Subcutaneous adipose tissue (tissue), 4 donors: Measurements from ENCODE around the gene UBE2V1. TPM values are rescaled to one million over a fixed set of nuclear protein-coding genes. Genes with fewer than 3 reads are reported as not detected.

Experiments
- total RNA-seq, 4 donors: library from RNA; depleted of rRNA; stranded (reverse); fragments of >200 nt; gene quantifications; one replicate each; pipeline ENCODE4 v1.1.0, GENCODE V29; 2016
- TF ChIP-seq, protein P1 (sequence below): fragments of 450-650 bp; IDR thresholded peaks from one replicate; pipeline ENCODE4 v1.5.1; 2016; ENCODE audit warnings: low read depth, mild to moderate bottlenecking, control low read depth, antibody characterized with exemption, moderate library complexity

Gene UBE2V1
- total RNA-seq, 4 donors from 2014 or later, result 61.9 to 117 (median 95.1) TPM

DNA sequence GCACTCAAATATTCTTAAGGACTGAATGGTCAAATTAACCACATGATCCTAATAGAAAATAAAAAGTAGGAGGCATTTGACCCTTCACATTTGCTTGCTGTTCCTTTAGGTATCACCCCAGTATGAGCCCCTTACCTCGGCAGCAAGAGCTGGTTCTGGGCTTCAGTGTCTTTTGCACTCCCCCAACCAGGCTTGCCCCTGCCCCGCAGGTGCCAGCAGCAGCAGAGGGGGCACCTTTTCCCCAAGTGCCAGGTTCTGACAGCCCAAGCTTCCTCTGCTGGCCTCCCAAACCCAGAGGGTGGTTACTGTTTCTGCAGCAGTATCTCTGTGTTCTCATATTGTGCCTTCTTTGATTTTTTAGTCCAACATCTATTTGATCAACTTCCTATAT is 23.2 kb downstream of the UBE2V1 start:
- TF ChIP-seq, protein P1, sequence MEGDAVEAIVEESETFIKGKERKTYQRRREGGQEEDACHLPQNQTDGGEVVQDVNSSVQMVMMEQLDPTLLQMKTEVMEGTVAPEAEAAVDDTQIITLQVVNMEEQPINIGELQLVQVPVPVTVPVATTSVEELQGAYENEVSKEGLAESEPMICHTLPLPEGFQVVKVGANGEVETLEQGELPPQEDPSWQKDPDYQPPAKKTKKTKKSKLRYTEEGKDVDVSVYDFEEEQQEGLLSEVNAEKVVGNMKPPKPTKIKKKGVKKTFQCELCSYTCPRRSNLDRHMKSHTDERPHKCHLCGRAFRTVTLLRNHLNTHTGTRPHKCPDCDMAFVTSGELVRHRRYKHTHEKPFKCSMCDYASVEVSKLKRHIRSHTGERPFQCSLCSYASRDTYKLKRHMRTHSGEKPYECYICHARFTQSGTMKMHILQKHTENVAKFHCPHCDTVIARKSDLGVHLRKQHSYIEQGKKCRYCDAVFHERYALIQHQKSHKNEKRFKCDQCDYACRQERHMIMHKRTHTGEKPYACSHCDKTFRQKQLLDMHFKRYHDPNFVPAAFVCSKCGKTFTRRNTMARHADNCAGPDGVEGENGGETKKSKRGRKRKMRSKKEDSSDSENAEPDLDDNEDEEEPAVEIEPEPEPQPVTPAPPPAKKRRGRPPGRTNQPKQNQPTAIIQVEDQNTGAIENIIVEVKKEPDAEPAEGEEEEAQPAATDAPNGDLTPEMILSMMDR, result no peak

DNA sequence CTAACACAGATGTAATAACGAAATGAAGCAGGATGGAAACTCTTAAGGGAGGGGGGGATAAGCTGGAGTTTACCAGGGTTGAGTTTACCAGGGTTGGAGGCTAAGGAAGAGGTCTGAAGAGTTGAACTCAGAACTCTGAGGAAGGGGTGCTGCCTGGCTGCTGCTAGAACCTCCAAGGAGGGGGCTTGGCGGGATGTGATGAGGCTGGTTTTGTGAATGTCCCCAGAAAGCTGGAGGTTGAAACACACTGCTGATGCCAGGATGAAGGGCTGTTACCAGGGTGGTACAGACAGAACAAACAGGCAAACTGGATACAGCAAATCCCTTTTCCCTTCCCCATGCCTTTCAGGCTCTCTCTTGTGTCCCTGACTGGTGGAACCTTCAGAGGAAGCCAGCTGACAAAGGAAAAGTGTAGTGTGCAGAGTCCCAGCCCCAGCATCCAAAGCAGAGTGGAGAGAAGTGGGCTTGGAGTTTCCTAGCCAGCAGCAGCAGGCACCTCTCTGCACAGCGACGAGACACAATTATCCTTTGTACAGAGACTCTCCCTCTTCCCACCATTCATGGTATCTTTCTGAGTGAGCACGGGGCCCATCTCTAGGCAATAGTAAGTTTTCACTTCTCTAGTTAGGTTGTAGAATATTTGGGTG is 23.7 kb downstream of the UBE2V1 start:
- TF ChIP-seq, protein P1, result no peak

DNA sequence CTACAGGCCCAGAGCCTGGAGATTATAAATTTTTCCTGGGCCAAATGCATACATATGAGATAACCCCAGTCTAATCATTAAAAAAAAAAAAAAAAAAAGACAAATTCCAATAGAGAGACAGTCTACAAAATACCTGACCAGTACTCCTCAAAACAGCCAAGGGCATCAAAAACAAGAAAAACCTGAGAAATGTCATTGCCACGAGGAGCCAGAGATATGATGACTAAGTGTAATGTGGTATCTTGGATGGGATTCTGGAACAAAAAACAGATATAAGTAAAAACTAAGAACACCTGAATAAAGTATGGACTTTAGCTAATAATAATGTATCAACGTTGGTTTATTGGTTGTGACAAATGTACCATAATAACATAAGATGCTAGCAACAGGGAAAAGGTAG is 24.9 kb downstream of the UBE2V1 start:
- TF ChIP-seq, protein P1, result no peak

DNA sequence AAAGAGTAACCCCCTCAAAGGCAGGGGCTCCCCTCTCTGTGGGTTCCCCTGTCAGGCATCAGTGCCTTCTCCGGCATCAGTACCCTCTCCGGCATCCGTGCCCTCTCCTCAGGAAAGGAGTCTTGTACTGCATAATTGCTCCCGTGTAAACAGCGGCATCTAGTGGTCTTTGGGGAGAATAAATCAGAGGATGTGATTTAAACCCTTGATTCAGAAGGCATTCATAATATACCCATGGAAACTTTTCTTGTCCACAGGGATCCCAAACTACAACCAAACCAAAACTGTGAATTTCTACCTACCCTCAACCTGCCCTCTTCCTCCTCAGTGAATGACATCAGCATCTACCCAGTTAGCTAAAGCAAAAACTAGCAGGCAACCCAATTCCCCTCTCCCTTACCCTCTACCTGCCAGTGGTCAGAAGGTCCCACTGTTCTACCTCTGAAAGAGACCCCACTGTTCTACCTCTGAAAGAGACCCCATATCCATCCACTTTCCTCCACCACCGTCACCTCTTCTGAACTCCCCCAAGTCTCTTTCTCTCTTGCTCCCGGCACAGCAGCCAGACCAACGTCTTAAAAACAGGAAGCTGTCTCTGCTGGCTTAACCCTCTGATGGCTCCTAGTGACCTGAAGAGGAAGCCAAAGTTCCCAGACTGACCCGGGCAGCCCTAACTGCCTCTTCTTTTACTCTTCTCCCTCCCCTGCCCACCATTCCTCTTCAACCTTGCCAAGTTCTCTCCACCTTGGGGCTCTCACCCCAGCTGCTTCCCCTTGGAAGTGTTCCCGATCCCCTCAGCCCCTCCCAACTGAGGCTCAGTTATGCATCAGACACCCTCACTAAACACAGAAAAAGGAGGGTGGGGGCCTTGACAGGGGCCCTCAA is 27.2 kb downstream of the UBE2V1 start:
- TF ChIP-seq, protein P1, result no peak

DNA sequence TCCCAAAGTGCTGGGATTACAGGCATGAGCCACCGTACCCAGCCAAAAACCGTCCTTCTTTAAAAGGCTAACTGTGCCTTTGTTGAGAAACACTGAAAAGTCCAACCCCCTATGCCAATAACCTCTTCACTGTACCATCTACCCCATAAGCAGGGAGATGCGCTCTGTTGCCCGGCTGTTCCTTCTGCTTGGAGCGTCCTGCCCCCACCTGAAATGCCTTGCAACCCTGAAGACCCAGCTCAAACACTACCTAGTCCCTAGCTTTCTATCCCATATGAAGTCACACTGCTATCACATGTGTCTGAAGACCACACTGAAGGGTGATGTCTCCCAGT is 27.8 kb downstream of the UBE2V1 start:
- TF ChIP-seq, protein P1, result no peak

DNA sequence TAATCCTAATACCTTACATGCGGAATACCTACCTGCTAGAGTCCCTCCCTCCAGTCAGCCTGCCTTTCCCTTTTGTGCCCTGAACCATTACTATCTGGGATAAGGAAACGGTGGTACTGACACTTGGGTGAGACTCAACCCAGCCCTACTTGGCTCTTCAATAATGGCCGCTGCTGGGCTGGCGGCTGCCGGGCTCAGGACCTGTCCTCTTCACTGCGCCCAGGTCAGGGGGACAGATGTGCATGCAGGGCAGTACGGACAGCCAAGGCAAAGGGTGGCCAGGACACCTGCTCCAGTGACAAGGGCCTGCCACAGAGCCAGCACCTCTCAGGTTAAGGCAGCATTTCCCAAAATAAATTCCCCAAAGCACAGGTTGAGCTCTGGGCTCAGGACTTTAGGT is 29.9 kb downstream of the UBE2V1 start:
- TF ChIP-seq, protein P1, result no peak

DNA sequence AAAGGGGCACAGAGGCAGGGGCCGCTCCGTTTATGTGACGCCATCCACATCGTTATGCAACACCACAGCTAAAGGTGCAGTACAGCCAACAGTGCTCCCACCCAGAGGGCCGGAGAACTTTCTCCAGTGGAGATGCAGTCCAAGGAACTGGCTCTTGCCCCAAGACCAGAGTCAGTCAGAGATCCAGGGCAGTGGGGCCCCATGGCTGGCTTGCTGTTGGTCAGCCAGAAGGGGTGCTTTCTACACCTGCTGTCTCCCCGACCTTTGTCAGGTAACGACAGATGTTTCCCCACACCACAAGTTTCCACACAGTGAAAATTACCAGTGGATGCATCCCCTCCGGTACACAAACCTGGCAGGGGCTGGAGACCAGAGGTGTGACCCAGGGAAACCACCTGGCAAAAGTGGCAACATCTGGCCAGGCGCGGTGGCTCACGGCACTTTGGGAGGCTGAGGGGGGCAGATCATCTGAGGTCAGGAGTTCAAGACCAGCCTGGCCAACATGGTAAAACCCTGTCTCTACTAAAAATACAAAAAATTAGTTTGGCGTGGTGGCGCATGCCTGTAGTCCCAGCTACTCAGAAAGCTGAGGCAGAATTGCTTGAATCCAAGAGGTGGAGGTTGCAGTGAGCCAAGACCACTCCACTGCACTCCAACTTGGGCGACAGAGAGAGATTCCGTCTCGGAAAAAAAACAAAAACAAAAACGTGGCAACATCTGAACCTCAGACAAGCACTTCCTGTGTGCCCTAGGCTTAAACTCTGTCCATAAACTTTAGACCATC is 34.9 kb downstream of the UBE2V1 start:
- TF ChIP-seq, protein P1, result no peak
